NCI-H2196 treated with DMSO at 0.1 percent for 48 hours (cell line): ENCODE results near the gene SLC2A6.

Source experiments
- DNase-seq: peaks from one replicate; lab custom pipeline; 2025; ENCODE audit not compliant: unreplicated experiment; lab: John Stamatoyannopoulos, UW

The SLC2A6 gene

GRCh38 chr9:133483611-133484010 is 4.7 kb upstream of the SLC2A6 start:
- no peak for DNase-seq

GRCh38 chr9:133477992-133478850 is 678 bp downstream of the SLC2A6 start:
- no peak for DNase-seq

DNA sequence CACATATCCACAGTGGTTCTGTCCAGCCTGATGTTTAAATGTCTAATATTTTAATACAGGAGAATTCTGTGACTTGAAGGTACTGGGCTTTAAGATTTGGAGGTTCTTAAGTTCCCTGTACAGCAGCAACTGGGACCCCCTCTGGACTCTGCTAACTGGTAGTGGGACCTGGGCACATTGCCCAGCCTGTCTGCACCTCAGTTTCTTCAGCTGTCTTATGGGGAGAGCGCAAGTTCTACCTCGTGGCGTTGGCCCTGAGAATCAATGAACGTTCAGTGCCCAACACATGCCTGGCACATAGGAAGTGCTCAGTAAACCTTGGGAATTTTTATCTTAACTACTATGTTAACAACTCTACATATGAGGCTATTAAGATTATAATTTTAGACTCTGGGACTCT is 1.4 kb downstream of the SLC2A6 start:
- no peak for DNase-seq

DNA sequence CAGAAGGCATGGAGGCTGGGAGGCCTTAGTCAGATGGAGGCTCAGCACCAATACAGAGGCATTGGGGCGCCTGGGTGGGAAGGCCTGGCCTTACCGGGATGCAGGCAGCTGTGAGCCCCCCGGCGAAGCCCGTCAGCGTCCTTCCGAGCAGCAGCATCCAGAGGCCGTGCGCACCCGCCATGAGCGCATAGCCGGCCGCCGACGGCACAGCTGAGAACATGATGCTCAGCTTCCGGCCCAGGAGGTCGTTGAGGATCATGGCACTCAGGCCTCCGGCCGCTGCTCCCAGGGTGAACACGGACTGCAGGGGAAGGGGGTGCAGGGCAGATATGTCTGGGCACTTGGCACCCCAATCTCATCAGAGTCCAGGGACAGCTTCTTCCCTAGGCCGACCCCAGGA is 2.0 kb downstream of the SLC2A6 start:
- no peak for DNase-seq

DNA sequence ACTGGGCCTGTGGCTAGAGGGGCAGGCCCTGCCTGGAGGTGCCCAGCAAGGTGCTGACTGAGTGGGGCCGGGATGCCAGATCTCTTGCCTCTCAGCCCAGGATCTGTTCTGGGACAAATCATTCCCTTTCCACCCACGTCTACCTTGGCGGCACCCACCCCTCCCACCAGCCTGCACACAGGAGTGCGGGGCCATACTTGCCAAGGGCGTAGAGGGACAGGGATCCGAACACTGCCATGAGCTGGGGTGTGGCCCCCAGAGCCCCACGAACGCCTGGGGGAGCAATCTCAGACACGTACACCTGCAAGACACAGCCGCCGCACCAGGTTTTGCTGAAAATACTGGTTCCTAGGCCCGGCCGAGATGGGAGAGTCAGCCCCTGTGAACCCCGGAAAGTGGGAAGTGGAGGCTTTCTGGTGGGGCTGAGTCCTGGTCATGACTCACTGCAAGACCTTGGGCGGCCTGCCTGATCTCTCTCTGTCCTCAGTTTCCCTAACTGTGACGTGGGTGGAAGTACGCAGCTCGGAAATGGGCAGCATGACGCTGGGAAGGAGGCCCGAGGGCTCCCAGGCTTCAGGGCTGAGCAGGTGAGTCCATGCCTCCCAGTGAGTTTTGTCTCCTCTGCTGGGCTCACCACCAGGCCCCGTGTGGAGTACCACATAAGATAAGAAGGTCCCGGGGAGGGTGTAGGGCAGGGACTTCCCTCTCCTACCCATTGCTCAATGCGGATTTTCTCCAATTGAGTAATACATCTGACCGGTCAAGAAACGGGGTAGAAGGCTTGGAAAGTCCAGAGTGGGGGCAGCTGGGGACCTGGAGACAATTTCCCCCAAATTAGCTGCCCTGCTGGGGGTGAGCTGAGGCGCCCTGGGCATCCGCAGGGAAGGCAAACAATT is 2.6 kb downstream of the SLC2A6 start:
- DNase-seq = no peak

- no peak for DNase-seq
These were observed 3.4 kb downstream of the SLC2A6 start for GRCh38 chr9:133475292-133476012.

DNA sequence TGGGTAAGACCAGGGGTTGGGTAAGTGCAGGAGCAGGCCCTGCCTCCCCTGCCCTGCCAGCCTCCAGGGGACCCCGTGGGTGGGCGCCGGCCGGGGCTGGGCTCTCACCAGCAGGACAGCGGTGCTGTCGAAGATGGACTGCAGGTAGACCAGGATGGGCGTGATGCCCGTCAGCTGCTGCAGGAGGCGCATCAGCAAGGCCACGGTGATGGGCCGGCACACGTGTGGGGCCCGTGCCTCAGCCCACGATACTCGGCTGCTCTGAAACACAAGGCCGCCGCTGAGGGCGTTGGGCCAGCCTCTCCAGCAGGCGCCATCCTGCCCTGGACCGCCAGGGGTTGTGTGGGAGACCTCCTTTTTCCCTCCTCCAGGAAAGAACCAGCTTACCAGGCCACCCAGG is 4.0 kb downstream of the SLC2A6 start:
- DNase-seq = no peak

DNA sequence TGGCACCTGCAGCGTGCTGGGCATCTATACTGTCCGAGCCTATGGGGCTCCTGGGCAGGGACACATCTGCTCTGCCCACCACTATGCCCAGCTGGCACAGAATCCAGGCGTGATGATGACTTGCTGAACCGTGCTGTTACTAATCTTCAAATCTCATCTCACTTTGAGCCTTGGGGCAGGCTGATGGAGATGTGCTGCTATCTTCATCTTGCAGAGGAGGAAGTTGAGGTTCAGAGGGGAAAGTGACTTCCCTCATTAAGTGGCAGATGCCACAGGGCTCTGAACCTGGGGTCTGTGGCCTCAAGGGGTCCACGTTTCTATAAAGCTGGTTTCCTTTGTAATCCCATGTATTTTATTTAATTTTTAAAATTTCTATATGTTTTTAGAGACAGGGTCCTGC is 4.7 kb downstream of the SLC2A6 start:
- no peak for DNase-seq

GRCh38 chr9:133473743-133474142 is 5.2 kb downstream of the SLC2A6 start:
- no peak for DNase-seq

- no peak for DNase-seq
These were observed 6.0 kb downstream of the SLC2A6 start for GRCh38 chr9:133472753-133473378.

- DNase-seq = no peak
These were observed 6.6 kb downstream of the SLC2A6 start for GRCh38 chr9:133472277-133472645.

DNA sequence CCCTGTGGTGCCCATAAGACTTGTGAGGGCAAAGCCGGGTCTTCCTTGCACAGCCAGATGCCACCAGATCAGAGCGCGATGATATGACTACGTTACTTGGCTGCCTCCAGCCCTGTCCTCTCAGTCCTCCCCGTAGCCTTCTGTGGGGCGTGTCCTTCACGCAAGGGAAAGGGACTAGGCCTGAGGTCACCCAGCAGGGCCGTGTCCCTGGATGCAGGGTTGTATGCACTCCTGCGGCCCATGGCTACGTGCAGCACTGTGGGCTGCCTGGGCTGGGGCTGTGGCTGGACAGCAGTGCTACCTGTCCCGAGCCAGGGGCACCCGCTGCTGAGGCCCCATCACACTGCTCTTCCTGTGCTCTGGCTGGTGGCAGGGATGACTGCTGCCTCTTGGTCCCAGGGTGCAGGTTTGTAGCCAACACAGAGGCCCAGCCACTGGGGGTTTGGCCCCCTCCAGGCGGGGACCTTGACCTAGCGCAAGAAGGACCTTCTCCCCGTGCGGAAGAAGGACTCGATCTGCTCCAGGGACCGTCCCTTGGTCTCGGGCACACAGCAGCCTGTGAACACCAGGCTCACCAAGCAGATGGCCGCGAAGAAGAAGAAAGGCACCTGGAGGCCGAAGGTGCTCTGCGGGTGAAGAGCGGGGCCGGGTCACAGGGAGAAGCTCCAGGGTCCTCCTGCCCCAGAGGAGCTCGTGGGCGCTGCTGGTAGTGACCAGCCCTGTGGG is 7.2 kb downstream of the SLC2A6 start:
- no peak for DNase-seq

GRCh38 chr9:133470988-133471387 is 7.9 kb downstream of the SLC2A6 start:
- DNase-seq = no peak

DNA sequence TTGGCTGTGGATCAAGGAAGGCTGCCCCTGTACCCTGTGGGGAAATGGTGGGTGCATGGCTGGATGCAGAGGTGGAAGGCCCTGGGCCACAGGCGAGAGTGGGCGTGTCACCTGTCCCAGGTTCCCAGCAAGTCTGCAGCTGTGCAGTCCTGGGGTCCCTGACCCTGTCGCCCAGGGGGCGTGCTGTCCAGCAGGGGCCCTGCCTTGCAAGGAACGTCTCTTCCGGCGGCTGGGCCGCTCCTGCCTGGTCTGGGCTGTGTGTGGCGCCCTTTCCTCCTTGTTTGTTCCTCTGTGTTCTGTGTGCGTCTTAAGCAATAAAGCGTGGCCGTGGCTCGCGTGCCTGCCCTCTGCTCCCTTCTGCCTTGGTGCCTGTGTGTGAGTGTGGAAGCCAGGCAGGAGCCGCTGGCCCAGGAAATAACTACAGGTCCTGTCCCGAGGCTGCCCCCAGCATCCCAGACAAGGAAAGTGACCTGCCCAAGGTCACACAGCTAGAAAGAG is 8.4 kb downstream of the SLC2A6 start:
- no peak for DNase-seq

GRCh38 chr9:133468777-133469421 is 10.0 kb downstream of the SLC2A6 start:
- no peak for DNase-seq

GRCh38 chr9:133468374-133468773 is 10.5 kb downstream of the SLC2A6 start:
- DNase-seq = no peak

- DNase-seq = no peak
These were observed 11.8 kb downstream of the SLC2A6 start for GRCh38 chr9:133467101-133467500.

GRCh38 chr9:133465984-133466383 is 12.9 kb downstream of the SLC2A6 start:
- DNase-seq = no peak

GRCh38 chr9:133464638-133465037 is 14.3 kb downstream of the SLC2A6 start:
- DNase-seq = no peak
